Measurements from ENCODE around the gene KLHL5.
A peak's percentile ranks its signal among the peaks of the same experiment; 100 is the strongest.

Gene KLHL5

GRCh38 chr4:39032218-39033085 is 29.6 kb upstream of the KLHL5 start, which contains the start of gene TMEM156:
TSS of gene TMEM156 (minus strand) at chr4:39032409. CDS start at chr4:39032313, 96 bp downstream.
- peak; percentile 26 for DNase-seq (ENCODE audit: low spot score)
- ChIA-PET CTCF (interaction anchor here (0.5 kb wide), 1 partner anchor 13 kb away, joined by 5 read pairs; no protein-coding TSS in a partner anchor), POLR2A (ENCODE audit: low non-redundant PET) (no interaction called here)
- H3K27ac ChIP-seq, result peak within 1 kb of the TSS; percentile 39; the same call in 1 of the 2 replicates
- TF ChIP-seq CTCF (conservative IDR thresholded peaks at IDR 0.05; ENCODE audit: low read depth), result no peak

- H3K27ac ChIP-seq, result peak overlapping the region; percentile 64
- CTCF ChIA-PET, result no interaction called here
- DNase-seq (ENCODE audit: low spot score), result peak; percentile 34
These were observed 25.9 kb upstream of the KLHL5 start for GRCh38 chr4:39036172-39036571.

GRCh38 chr4:39037491-39037825 is 24.6 kb upstream of the KLHL5 start:
- POLR2A ChIA-PET (ENCODE audit: low non-redundant PET), result interaction anchor here (0.8 kb wide), 1 partner anchor 8 kb away, joined by 3 read pairs; no protein-coding TSS in a partner anchor
- CTCF ChIA-PET, result no interaction called here
- TF ChIP-seq CTCF (conservative IDR thresholded peaks at IDR 0.05; ENCODE audit: low read depth), result no peak
- DNase-seq (ENCODE audit: low spot score), result peak; percentile 59
- H3K27ac ChIP-seq, result peak overlapping the region; percentile 84

More at GRCh38 chr4:39036172-39036571, 25.9 kb upstream of the KLHL5 start:
- no peak for TF ChIP-seq CTCF (conservative IDR thresholded peaks at IDR 0.05; ENCODE audit: low read depth)
- POLR2A ChIA-PET (ENCODE audit: low non-redundant PET), result no interaction called here

- H3K27ac ChIP-seq, result no peak overlapping the region
- no peak for TF ChIP-seq CTCF (conservative IDR thresholded peaks at IDR 0.05; ENCODE audit: low read depth)
- ChIA-PET CTCF (no interaction called here), POLR2A (ENCODE audit: low non-redundant PET) (interaction anchor here (0.8 kb wide), 1 partner anchor 8 kb away, joined by 3 read pairs; no protein-coding TSS in a partner anchor)
- DNase-seq (ENCODE audit: low spot score), result no peak
These were observed 24.1 kb upstream of the KLHL5 start for GRCh38 chr4:39037941-39038340.

- ChIA-PET CTCF (no interaction called here), POLR2A (ENCODE audit: low non-redundant PET) (no interaction called here)
- no peak for DNase-seq (ENCODE audit: low spot score)
- TF ChIP-seq CTCF (conservative IDR thresholded peaks at IDR 0.05; ENCODE audit: low read depth), result no peak
- H3K27ac ChIP-seq, result no peak overlapping the region
These were observed 22.9 kb upstream of the KLHL5 start for GRCh38 chr4:39039108-39039507.

- peak overlapping the region; percentile 75 for H3K27ac ChIP-seq
- CTCF ChIA-PET, result no interaction called here
- POLR2A ChIA-PET (ENCODE audit: low non-redundant PET), result no interaction called here
- TF ChIP-seq CTCF (conservative IDR thresholded peaks at IDR 0.05; ENCODE audit: low read depth), result no peak
- DNase-seq (ENCODE audit: low spot score), result no peak
These were observed 19.7 kb upstream of the KLHL5 start for GRCh38 chr4:39042366-39042765.
